ELR (cell line): ENCODE data around the gene SLC2A10.
A peak's percentile ranks its signal among the peaks of the same experiment; 100 is the strongest.

Experiments used
- DNase-seq: peaks from one replicate; pipeline ENCODE4 v3.0.0-alpha.2; 2015; ENCODE audit warnings: low read depth

SLC2A10 gene

DNA sequence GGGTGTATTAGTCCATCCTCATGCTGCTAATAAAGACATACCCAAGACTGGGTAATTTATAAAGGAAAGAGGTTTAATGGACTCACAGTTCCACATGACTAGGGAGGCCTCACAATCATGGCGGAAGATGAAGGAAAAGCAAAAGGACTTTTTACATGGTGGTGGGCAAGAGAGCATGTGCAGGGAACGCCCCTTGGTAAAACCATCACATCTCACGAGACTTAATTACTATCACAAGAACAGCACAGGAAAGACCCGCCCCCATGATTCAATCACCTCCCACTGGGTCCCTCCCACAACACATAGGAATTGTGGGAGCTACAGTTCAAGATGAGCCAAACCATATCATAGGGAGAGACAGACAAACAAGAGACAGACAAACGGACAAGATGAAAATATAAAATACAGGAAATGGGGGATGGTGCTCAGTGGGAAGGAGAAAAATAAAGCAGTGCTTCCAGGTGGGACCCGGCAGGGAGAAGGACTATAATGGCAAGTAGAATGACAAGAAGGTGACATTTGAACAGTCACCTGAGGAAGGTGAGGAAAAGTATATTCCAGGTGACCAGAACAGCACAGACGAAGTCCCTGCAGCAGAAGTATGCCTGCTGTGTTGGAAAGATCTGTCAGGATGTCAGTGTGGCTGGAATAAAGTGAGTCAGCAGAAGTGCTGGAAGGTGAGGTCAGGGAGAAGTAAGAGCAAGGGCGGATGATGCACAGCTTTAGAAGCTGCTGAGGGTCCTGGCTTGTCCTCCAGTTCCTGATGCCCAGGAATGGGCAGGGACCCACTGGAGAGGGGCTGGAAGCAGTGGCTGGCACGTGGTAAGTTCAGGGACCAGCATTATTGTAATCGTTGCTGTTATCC, 61.1 kb downstream of the SLC2A10 start:
- DNase-seq = peak; percentile 49

DNA sequence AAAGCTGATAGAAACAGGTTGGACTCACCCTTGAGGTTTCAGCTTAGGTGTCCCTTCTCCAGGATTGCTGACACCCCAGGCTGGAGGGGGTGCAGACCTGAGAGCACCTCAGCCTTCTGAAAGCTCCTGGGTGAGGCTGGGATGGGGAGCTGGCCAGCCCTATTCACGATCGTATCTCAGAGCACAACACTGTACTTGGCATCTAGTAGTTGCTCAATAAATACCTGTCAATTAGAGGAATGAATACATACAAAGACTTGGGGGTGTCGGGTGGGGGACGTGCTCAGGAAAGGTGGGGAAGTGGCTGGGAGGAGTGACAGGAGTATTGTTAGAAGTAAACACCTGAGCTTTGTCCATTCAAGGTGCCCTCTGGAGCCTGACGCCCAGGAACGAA, 61.7 kb downstream of the SLC2A10 start:
- DNase-seq = no peak

DNA sequence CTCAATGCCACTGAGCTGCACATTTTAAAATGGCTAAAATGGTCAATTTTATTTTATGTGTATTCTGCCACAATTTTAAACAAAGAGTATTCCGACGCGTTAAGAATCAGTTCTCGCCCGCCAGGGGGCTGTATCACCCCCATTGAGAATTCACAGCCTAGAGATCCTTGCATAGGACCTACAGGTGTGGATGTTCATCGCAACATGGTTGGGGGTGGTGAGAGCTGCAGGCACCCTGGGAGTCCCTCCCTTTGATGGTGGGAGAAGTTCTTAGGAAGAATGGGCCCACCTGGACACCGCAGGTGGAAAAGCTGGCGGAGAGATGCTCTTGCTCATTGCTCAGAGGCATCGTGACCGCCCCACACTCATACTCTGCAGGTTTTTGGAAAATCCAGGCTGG, 63.5 kb downstream of the SLC2A10 start:
- DNase-seq = no peak

DNA sequence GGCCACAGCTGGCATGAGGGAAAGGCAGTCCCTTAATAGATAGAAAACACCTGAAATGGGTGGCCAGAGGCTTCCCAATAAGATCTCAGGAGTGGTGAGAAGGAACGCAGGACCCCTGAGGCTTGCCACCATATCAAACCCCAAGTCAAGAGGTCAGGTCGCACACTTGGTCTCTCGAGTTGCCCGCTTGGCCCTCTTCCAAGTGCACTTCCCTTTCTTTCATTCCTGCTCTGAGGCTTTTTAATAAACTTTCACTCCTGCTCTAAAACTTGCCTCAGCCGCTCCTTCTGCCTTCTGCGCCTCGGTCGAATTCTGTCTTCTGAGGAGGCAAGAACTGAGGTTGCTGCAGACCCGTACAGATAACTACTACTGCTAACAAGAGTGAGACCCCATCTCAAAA, 64.2 kb downstream of the SLC2A10 start:
- no peak for DNase-seq

DNA sequence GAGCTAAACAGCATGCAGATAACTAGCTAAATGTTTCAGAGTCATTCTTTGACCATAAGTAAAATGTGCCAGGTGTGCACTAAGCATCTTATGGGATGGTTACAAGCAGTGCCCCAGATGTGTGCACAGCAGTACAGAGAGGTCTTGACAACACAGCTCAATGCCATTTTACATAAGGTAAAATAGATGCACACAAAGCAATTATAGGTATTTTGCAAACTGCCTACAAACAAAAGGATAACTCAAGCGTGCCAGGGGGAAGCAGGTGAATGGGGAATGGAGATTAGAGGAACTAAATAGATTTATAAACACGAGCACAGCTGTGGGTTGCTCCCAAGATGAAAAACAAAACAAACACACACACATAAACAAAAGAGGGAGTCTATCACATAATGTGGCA, 64.8 kb downstream of the SLC2A10 start:
- no peak for DNase-seq

DNA sequence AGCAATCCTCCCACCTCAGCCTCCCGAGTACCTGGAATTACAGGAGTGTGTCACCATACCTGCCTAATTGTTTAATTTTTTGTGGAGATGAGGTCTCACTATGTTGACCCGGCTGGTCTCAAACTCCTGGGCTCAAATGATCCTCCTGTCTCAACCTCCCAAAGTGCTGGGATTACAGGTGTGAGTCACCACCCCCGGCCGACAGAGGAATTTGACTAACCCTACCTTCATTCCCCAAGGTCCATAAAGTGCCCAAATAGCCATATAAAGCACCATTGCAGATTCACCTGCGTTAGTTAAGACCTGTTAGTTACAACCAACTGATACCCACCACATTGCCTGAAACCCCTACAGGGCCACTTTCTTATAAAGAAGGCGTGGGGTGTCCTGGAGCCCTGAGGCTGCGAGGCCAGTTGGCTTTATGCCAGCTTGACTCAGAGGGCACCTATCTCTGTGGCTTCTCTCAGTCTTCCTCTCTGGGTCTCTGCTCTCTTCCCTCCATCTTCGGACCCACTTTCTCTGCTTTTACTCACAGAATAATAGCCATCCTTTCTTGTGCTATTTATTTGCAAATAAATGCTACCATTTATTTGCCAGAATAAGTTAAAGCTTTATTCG, 65.6 kb downstream of the SLC2A10 start:
- DNase-seq = peak; percentile 12

DNA sequence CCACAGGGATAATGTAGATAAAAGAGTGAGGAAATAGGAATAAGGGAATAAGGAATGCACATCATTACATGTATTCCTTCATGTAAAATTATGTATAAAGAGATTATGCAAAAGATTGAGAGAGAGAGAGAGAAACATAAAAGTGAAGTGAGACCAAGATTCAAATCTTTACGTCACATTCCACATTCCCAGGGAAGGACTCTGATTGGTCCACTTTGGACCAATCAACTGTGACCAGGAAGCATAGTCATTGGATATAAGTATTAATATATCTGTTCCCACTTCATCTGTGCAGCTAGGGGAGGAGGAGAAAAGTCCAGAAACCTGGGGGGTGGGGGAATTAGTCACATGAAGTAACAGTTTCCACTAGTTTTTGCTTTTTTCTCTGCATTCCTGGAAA, 66.4 kb downstream of the SLC2A10 start:
- no peak for DNase-seq

DNA sequence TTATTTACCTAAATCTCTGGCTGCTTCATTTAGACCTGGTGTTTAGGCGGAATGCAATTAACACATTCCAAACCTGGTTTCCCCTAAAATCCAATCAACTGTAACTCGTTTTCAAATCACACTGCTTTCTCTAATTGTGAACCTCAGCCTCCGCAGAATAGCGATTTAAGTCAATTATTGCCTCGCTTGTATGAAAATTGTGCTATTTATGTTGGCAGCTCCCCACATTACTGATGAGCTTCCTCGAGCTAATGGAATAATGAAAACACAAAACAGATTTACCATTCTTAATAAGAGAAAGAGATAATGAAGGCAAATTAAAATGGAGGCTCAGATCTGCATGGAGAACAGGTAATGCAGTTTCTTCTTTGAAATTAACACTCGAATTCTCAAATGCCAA, 67.9 kb downstream of the SLC2A10 start:
- DNase-seq = no peak

DNA sequence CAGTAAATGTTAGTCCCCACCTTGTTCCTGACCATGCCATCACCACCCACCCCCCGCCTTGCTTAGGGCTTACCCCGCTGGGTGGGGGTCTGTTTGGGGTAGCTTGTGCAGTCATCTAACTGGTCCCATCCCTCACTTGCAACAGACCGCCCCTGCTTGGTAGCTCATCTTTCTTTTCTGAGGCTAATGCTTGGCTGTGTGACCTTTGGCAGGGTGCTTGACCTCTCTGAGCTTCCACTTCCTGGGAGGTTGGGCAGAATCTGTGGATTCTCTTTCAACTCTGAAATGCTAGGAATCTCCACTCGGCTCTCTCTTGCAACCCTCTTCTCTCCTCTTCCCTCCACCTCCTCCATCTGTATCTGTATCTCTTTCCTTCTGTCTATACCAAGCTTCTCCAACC, 70.4 kb downstream of the SLC2A10 start:
- no peak for DNase-seq

DNA sequence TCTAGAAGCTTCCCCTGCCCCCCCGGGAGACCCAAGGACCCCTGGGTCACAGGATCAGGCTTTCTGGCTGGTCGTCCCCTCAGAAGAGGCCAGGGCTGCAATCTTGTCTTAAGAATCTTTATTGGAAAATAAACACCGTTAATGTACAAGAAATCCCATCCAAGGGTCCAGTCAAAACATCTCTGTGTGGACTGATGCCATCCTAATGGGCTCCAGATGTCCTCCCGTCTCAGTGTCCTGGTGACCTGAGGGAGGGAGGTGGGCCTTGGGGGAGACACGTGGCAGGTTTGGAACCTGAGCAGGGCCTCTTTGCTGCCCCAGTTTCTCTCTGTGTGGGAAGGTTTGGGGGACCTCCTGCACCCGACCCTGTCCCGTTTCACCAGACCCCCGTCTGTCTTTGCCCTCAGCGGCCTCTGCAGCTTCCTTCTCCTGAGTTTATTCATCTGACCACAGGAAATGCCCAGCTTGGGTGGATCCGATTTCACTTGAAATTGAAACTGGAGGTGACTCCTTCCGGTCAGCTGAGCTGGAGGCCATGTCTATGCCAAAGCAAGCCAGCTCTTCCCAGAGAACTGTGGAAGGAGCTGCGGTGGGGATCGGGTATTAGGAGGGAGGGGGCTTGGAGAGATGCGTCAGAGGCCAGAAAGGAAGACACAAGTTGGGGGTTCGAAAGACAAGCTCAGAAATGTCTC, 75.1 kb downstream of the SLC2A10 start:
- peak; percentile 49 for DNase-seq
